Common myeloid progenitor, CD34-positive (primary cell): Measurements from ENCODE around the gene LTBP1.

Source experiments
- CTCF ChIA-PET: fragments of 350-600 bp; sonication (Branson Sonifier 250); formaldehyde crosslinking; loops from one replicate; lab custom pipeline; 2021; ENCODE audit warnings: antibody characterized with exemption; lab: Charles Lee
- POLR2A ChIA-PET: fragments of 350-600 bp; sonication (Branson Sonifier 250); formaldehyde crosslinking; loops from one replicate; lab custom pipeline; 2021; ENCODE audit warnings: antibody characterized with exemption; lab: Charles Lee
- DNase-seq, 3 donors: peaks; one replicate each; pipeline versions ENCODE4 v3.0.0 to v3.0.0-alpha.2; 2013
- H3K27ac ChIP-seq, 2 experiments: 1 replicate in 1 of 2; 2 replicates in 1 of 2; pipeline ENCODE4 v1.7.0; 2013; ENCODE audit warnings: inconsistent platforms in 2 of 2, low read length in 2 of 2, mild to moderate bottlenecking in 2 of 2, low read depth in 1 of 2, moderate library complexity in 1 of 2; ENCODE audit not compliant: severe bottlenecking in 2 of 2, insufficient read depth in 1 of 2, poor library complexity in 1 of 2
- H3K27me3 ChIP-seq, 5 experiments: replicated peaks in 2 of 5; 1 replicate in 3 of 5; 2 replicates in 2 of 5; pipeline versions ENCODE4 v1.6.1 to v1.7.0; 2013; ENCODE audit warnings: low read length in 4 of 5, mild to moderate bottlenecking in 2 of 5, moderate library complexity in 2 of 5, inconsistent platforms in 1 of 5; ENCODE audit not compliant: insufficient read depth in 5 of 5, control insufficient read depth in 4 of 5
- H3K36me3 ChIP-seq, 4 experiments: 1 replicate in 2 of 4; 2 replicates in 2 of 4; pipeline versions ENCODE4 v1.6.1 to v1.7.0; 2013; ENCODE audit warnings: low read length in 3 of 4, control low read depth in 1 of 4, mild to moderate bottlenecking in 1 of 4; ENCODE audit not compliant: control insufficient read depth in 4 of 4, insufficient read depth in 4 of 4
- H3K4me1 ChIP-seq, 4 experiments: 1 replicate in 3 of 4; 2 replicates in 1 of 4; pipeline versions ENCODE4 v1.6.1 to v1.7.1; 2013; ENCODE audit warnings: low read length in 3 of 4, mild to moderate bottlenecking in 3 of 4, control low read depth in 1 of 4, inconsistent platforms in 1 of 4, moderate library complexity in 1 of 4; ENCODE audit not compliant: control insufficient read depth in 4 of 4, insufficient read depth in 4 of 4; ENCODE audit errors: control extremely low read depth in 1 of 4
- H3K4me3 ChIP-seq, 7 experiments: 1 replicate in 4 of 7; 2 replicates in 3 of 7; pipeline versions ENCODE4 v1.5.1 to v1.7.0; 2013; ENCODE audit warnings: mild to moderate bottlenecking in 7 of 7, low read length in 6 of 7, moderate library complexity in 6 of 7, inconsistent platforms in 2 of 7, low read depth in 2 of 7, control low read depth in 1 of 7; ENCODE audit not compliant: insufficient read depth in 4 of 7, control insufficient read depth in 1 of 7; ENCODE audit errors: extremely low read depth in 1 of 7
- H3K9me3 ChIP-seq, 5 experiments: 1 replicate in 4 of 5; 2 replicates in 1 of 5; pipeline versions ENCODE4 v1.6.1 to v1.7.1; 2013; ENCODE audit warnings: low read length in 4 of 5, mild to moderate bottlenecking in 2 of 5, inconsistent platforms in 1 of 5, low read depth in 1 of 5, moderate library complexity in 1 of 5; ENCODE audit not compliant: control insufficient read depth in 4 of 5, insufficient read depth in 2 of 5; ENCODE audit errors: control extremely low read depth in 1 of 5
- WGBS: methylation state at CpG from one replicate; pipeline ENCODE4 v1.1.5; 2013; ENCODE audit not compliant: insufficient coverage; 5-methylcytosine and 5-hydroxymethylcytosine counted together

LTBP1 gene

GRCh38 chr2:32923109-32923508 lies 23.6 kb upstream of the LTBP1 start:
- DNase-seq: no peak
- 100% methylated on average over 1 of the region's 2 CpGs for WGBS
- no peak overlapping the region for H3K27ac ChIP-seq
- H3K36me3 ChIP-seq: no peaks in the 10 kb centered on the region
- no peak overlapping the region for H3K4me3 ChIP-seq
- H3K27me3 ChIP-seq: no peaks in the 10 kb centered on the region
- POLR2A ChIA-PET: no interaction called here
- no peaks in the 10 kb centered on the region for H3K9me3 ChIP-seq
- CTCF ChIA-PET: no interaction called here
- H3K4me1 ChIP-seq: no peaks in the 10 kb centered on the region

- no peaks in the 10 kb centered on the region for H3K27me3 ChIP-seq
- H3K9me3 ChIP-seq: no peaks in the 10 kb centered on the region
- no peaks in the 10 kb centered on the region for H3K36me3 ChIP-seq
- H3K4me1 ChIP-seq: no peaks in the 10 kb centered on the region
- 100% methylated on average over 4 of the region's 5 CpGs for WGBS
- DNase-seq: no peak
- ChIA-PET CTCF (no interaction called here), POLR2A (no interaction called here)
- H3K4me3 ChIP-seq: no peak overlapping the region
- no peak overlapping the region for H3K27ac ChIP-seq
Observed at GRCh38 chr2:32925283-32925815, 21.4 kb upstream of the LTBP1 start.

- ChIA-PET POLR2A (no interaction called here), CTCF (no interaction called here)
- H3K36me3 ChIP-seq: no peaks in the 10 kb centered on the region
- no peak overlapping the region for H3K4me3 ChIP-seq
- DNase-seq: no peak
- H3K4me1 ChIP-seq: no peaks in the 10 kb centered on the region
- H3K27ac ChIP-seq: no peak overlapping the region
- no peaks in the 10 kb centered on the region for H3K9me3 ChIP-seq
- H3K27me3 ChIP-seq: no peaks in the 10 kb centered on the region
- 96% methylated on average over 5 of the region's 6 CpGs for WGBS
Observed at GRCh38 chr2:32925976-32926707, 20.6 kb upstream of the LTBP1 start.

- no peaks in the 10 kb centered on the region for H3K36me3 ChIP-seq
- no peaks in the 10 kb centered on the region for H3K4me1 ChIP-seq
- no peak overlapping the region for H3K4me3 ChIP-seq
- ChIA-PET CTCF (no interaction called here), POLR2A (no interaction called here)
- WGBS: 96% methylated on average over 2 of the region's 2 CpGs
- no peaks in the 10 kb centered on the region for H3K27me3 ChIP-seq
- H3K27ac ChIP-seq: no peak overlapping the region
- DNase-seq: no peak
- no peaks in the 10 kb centered on the region for H3K9me3 ChIP-seq
Observed at GRCh38 chr2:32926708-32927084, 20.1 kb upstream of the LTBP1 start.

DNA sequence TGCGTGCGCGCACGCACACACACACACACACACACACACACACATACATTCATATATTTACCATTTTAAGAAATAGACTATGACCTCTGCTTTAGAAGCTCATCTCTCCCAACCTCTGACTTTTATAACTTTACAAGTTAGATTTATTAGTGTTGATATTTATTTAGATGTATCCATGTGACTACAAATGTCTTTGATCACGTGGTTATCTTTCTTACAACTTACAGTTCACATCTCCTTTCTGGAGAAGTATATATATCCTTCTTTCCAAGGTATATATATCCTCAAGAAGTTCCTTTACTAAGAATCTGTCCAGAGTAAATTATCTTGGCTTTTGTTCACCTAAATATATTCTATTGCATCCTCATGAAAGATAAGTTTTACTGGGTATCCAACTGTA lies 16.3 kb upstream of the LTBP1 start:
- Histone ChIP-seq H3K9me3 (no peaks in the 10 kb centered on the region), H3K4me1 (no peaks in the 10 kb centered on the region), H3K27ac (no peak overlapping the region), H3K36me3 (no peaks in the 10 kb centered on the region), H3K27me3 (no peaks in the 10 kb centered on the region), H3K4me3 (no peak overlapping the region)
- no CpG with 5 or more reads among the region's 5 CpGs for WGBS
- CTCF ChIA-PET: interaction anchor here (1.9 kb wide), 1 partner anchor 14 kb away, joined by 5 read pairs; no protein-coding TSS in a partner anchor
- POLR2A ChIA-PET: no interaction called here
- no peak for DNase-seq

DNA sequence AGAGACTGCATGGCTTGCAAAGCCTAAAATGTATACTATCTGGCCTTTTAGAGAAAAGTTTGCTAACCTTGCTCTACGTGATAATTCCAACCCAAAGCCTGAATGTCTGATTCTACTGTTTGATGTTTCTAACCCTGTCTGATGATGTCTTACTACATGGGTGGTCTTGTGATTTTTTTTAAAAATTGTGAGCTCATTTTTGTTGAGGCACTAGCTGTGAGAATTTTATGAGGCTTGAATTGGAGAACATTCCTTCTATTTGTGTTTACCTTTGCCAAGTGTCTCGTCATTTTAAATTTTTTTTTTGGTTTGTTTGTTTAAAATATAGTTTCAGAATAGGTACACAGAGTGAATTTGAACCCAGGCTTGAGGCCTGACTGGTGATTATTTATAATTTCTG lies 15.2 kb upstream of the LTBP1 start:
- Histone ChIP-seq H3K9me3 (no peaks in the 10 kb centered on the region), H3K27ac (no peak overlapping the region), H3K27me3 (no peaks in the 10 kb centered on the region), H3K4me3 (no peak overlapping the region), H3K4me1 (no peaks in the 10 kb centered on the region), H3K36me3 (no peaks in the 10 kb centered on the region)
- POLR2A ChIA-PET: no interaction called here
- CTCF ChIA-PET: interaction anchor here (1.9 kb wide), 1 partner anchor 13 kb away, joined by 5 read pairs; no protein-coding TSS in a partner anchor
- WGBS: no CpG with 5 or more reads among the region's 2 CpGs
- DNase-seq: no peak

DNA sequence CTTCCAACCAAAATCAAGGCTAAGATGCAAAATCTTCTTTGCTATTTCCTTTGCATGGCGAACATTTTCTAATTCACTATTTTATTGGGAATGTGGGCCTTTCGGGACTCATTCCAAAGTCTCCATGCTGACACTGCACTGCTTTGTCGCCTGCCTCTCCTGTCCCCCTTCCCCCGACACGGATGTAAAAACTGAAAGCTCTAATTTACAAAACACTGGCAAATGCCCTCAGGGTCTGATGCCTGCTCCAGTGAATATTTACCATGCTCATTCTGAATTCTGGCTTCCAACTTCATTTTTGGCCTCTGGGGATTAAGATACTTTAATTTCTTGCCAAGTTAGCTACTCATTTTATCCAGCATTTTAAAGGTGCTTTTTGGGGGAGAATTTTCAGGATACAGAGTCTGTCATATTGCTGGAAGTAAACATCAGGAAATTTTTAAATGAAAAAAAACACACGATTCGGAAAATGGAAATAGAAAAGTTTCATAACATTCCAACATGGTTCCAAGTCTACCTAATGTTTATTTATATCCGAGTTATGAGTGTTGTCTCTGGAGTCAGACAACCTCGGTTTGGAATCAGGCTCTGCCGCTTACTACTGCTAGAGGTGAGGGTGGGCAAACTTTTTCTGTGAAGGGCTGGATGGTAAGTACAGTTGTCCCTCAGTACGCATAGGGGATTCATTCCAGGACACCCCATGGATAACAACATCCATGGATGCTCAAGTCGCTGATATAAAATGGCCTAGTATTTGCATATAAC lies 14.6 kb upstream of the LTBP1 start:
- 100% methylated on average over 6 of the region's 12 CpGs for WGBS
- H3K9me3 ChIP-seq: no peaks in the 10 kb centered on the region
- H3K4me1 ChIP-seq: no peaks in the 10 kb centered on the region
- no peaks in the 10 kb centered on the region for H3K27me3 ChIP-seq
- H3K4me3 ChIP-seq: no peak overlapping the region
- no peak for DNase-seq
- H3K36me3 ChIP-seq: no peaks in the 10 kb centered on the region
- ChIA-PET POLR2A (no interaction called here), CTCF (no interaction called here)
- no peak overlapping the region for H3K27ac ChIP-seq
